OCI-LY7 (cell line): ENCODE results near the gene IL1RAPL2.

Source experiments
- CTCF ChIP-seq: fragments of 200-600 bp; sonication (generic); conservative IDR thresholded peaks from 2 replicates; pipeline ENCODE4 v1.5.1; 2014; ENCODE audit warnings: mild to moderate bottlenecking, antibody characterized with exemption, low read length, moderate library complexity, mixed read lengths
- EZH2phosphoT487 ChIP-seq: fragments of 200-600 bp; sonication (generic); IDR thresholded peaks from 2 replicates; pipeline ENCODE4 v1.6.1; 2018; ENCODE audit warnings: low read depth, borderline replicate concordance, mild to moderate bottlenecking, mixed run types, antibody characterized with exemption, low read length, moderate library complexity, mixed read lengths

- no peak for TF ChIP-seq CTCF
- TF ChIP-seq EZH2phosphoT487, result no peak
Observed at GRCh38 chrX:105167233-105167632, 601.2 kb downstream of the IL1RAPL2 start.
